Loucy (cell line): ENCODE data around the gene TXNDC5.

Experiments
- H2AFZ ChIP-seq: fragments of 200-600 bp; sonication (generic); 2 replicates; pipeline ENCODE4 v1.6.0; 2016; ENCODE audit warnings: antibody characterized with exemption, mild to moderate bottlenecking, low read length, moderate library complexity
- H3F3A ChIP-seq: fragments of 200-600 bp; 2 replicates; pipeline ENCODE4 v1.6.0; 2016; ENCODE audit warnings: antibody characterized with exemption, low read depth, mild to moderate bottlenecking
- H3K27me3 ChIP-seq: fragments of 200-600 bp; sonication (generic); 2 replicates; pipeline ENCODE4 v1.6.1; 2014; ENCODE audit warnings: low read length, mild to moderate bottlenecking; ENCODE audit not compliant: insufficient read depth, poor library complexity, severe bottlenecking
- H3K36me3 ChIP-seq: fragments of 200-600 bp; sonication (generic); 2 replicates; pipeline ENCODE4 v1.6.1; 2016; ENCODE audit warnings: low read length; ENCODE audit not compliant: insufficient read depth
- H3K4me1 ChIP-seq: fragments of 200-600 bp; sonication (generic); 2 replicates; pipeline ENCODE4 v1.5.1; 2014; ENCODE audit warnings: low read length, mild to moderate bottlenecking; ENCODE audit not compliant: insufficient read depth, poor library complexity, severe bottlenecking
- H3K4me2 ChIP-seq: fragments of 200-600 bp; sonication (generic); 2 replicates; pipeline ENCODE4 v1.6.0; 2014; ENCODE audit warnings: antibody characterized with exemption, low read length, low read depth, mild to moderate bottlenecking; ENCODE audit not compliant: poor library complexity, severe bottlenecking
- H3K4me3 ChIP-seq: fragments of 200-600 bp; sonication (generic); 2 replicates; pipeline ENCODE4 v1.5.1; 2014; ENCODE audit warnings: low read length, mild to moderate bottlenecking, mixed read lengths; ENCODE audit not compliant: poor library complexity, severe bottlenecking
- H3K79me2 ChIP-seq: fragments of 200-600 bp; sonication (generic); 2 replicates; pipeline ENCODE4 v1.6.1; 2014; ENCODE audit warnings: low read length; ENCODE audit not compliant: insufficient read depth
- H3K9ac ChIP-seq: fragments of 200-600 bp; sonication (generic); 2 replicates; pipeline ENCODE4 v1.6.0; 2014; ENCODE audit warnings: mild to moderate bottlenecking, low read depth, low read length, moderate library complexity; ENCODE audit not compliant: poor library complexity, severe bottlenecking
- H3K9me2 ChIP-seq: fragments of 200-600 bp; sonication (generic); replicated peaks from 2 replicates; pipeline ENCODE4 v1.6.1; 2016; ENCODE audit warnings: low read depth, low read length, mixed read lengths
- H3K9me3 ChIP-seq: fragments of 200-600 bp; sonication (generic); 2 replicates; pipeline ENCODE4 v1.6.1; 2014; ENCODE audit warnings: mild to moderate bottlenecking, antibody characterized with exemption, low read length, low read depth; ENCODE audit not compliant: insufficient read depth
- H4K20me1 ChIP-seq: fragments of 200-600 bp; sonication (generic); 2 replicates; pipeline ENCODE4 v1.6.0; 2014; ENCODE audit warnings: antibody characterized with exemption, low read length, mild to moderate bottlenecking; ENCODE audit not compliant: insufficient read depth, poor library complexity, severe bottlenecking
- EZH2phosphoT487 ChIP-seq: fragments of 200-600 bp; IDR thresholded peaks from 2 replicates; pipeline ENCODE4 v1.6.1; 2018; ENCODE audit warnings: antibody characterized with exemption, mild to moderate bottlenecking, moderate library complexity, borderline replicate concordance
- TF ChIP-seq, protein P1 (sequence below): fragments of 200-600 bp; sonication (generic); conservative IDR thresholded peaks from 2 replicates; pipeline ENCODE4 v1.5.1; 2014; ENCODE audit warnings: mild to moderate bottlenecking, antibody characterized with exemption, low read length

The TXNDC5 gene

DNA sequence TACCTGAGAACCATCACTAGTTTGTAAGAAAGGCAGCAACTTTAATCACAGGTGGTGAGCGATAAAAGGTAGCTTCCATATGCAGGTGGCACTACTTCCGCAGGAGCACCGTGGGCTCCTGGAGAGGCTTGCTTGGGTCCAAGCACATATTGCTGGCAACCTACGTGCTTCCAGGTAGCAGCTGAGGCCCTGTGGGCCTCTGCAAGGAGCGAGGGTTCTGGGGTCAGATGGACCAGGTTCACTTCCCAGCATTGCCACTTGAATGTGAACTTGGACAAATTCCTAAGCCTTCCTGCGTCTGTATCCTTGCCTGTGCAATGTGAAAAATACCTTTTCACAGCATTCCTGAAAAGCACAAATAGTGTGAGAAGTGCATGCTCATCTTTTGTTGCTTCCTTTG is 31.0 kb downstream of the TXNDC5 start:
- Histone ChIP-seq H2AFZ (no peak overlapping the region), H3K27me3 (no peaks in the 10 kb centered on the region), H3K4me2 (no peak overlapping the region), H3K4me1 (no peaks in the 10 kb centered on the region), H3K79me2 (no peaks in the 10 kb centered on the region), H4K20me1 (no peaks in the 10 kb centered on the region), H3K9ac (no peak overlapping the region), H3K9me3 (no peaks in the 10 kb centered on the region), H3K4me3 (no peak overlapping the region), H3K36me3 (peaks cover 49% of the 10 kb centered on the region), H3K9me2 (no peaks in the 10 kb centered on the region), H3F3A (no peaks in the 10 kb centered on the region)
- TF ChIP-seq, protein P1, sequence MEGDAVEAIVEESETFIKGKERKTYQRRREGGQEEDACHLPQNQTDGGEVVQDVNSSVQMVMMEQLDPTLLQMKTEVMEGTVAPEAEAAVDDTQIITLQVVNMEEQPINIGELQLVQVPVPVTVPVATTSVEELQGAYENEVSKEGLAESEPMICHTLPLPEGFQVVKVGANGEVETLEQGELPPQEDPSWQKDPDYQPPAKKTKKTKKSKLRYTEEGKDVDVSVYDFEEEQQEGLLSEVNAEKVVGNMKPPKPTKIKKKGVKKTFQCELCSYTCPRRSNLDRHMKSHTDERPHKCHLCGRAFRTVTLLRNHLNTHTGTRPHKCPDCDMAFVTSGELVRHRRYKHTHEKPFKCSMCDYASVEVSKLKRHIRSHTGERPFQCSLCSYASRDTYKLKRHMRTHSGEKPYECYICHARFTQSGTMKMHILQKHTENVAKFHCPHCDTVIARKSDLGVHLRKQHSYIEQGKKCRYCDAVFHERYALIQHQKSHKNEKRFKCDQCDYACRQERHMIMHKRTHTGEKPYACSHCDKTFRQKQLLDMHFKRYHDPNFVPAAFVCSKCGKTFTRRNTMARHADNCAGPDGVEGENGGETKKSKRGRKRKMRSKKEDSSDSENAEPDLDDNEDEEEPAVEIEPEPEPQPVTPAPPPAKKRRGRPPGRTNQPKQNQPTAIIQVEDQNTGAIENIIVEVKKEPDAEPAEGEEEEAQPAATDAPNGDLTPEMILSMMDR: no peak
- no peak for TF ChIP-seq EZH2phosphoT487

DNA sequence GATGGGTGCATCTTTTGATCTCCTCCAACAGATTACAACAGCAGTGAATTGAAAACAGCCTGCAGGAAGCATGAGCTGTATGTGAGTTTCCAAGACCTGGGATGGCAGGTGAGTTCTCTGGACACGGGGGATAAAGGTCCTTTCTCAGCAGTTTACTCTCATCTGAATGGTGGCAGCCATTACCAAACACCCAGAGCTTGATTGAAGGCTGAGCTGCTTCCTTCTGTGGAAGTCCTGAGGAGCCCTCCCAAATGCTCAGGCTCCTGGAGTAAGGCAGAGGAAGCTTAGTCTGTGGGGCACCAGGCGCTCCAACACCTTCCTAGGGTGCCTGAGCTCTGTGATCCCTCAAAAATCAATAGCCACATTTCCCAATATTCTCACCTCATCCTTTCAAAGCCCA is 31.5 kb downstream of the TXNDC5 start:
- TF ChIP-seq, protein P1: no peak
- no peak for TF ChIP-seq EZH2phosphoT487
- H3K4me1 ChIP-seq: no peaks in the 10 kb centered on the region
- no peak overlapping the region for H3K9ac ChIP-seq
- no peaks in the 10 kb centered on the region for H3K27me3 ChIP-seq
- H3K4me2 ChIP-seq: no peak overlapping the region
- no peaks in the 10 kb centered on the region for H3K79me2 ChIP-seq
- no peaks in the 10 kb centered on the region for H3K9me3 ChIP-seq
- H3K36me3 ChIP-seq: peaks cover 44% of the 10 kb centered on the region
- H2AFZ ChIP-seq: no peak overlapping the region
- no peaks in the 10 kb centered on the region for H3K9me2 ChIP-seq
- no peaks in the 10 kb centered on the region for H3F3A ChIP-seq
- no peak overlapping the region for H3K4me3 ChIP-seq
- H4K20me1 ChIP-seq: no peaks in the 10 kb centered on the region

DNA sequence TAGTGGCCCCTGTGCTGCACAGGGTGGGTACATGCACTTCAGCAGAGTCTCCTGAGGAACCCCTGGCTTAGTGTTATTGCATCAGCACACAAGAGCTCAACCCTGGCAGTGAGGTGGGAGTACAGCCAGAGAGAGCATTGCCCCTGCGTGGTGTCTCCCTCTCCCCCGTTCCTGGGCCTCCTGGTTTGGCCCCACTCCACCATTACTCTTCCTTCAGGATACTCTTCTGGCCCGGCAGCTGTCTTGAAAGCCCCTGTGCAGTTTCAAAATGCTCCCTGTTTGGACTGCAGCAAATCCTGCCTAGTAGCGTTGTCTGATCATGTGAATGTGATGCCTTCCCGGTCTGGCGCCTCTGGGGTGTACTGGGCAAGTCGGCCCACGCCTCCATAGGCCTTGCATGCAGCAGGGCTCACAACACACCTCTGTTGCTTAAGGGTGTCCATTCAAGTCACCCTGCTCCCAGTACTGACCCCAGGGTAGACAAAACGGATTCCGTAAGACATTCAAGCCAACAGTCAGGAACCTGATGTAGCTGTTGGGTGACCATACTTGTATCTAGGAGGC is 32.1 kb downstream of the TXNDC5 start:
- no peak overlapping the region for H2AFZ ChIP-seq
- H3K9ac ChIP-seq: no peak overlapping the region
- no peaks in the 10 kb centered on the region for H3K4me1 ChIP-seq
- no peaks in the 10 kb centered on the region for H4K20me1 ChIP-seq
- no peak overlapping the region for H3K4me2 ChIP-seq
- no peaks in the 10 kb centered on the region for H3K9me2 ChIP-seq
- no peak overlapping the region for H3K4me3 ChIP-seq
- TF ChIP-seq EZH2phosphoT487: no peak
- TF ChIP-seq, protein P1: no peak
- H3K79me2 ChIP-seq: no peaks in the 10 kb centered on the region
- no peaks in the 10 kb centered on the region for H3F3A ChIP-seq
- H3K27me3 ChIP-seq: no peaks in the 10 kb centered on the region
- peaks cover under 1% of the 10 kb centered on the region; the same call in 1 of the 2 replicates for H3K9me3 ChIP-seq
- peaks cover 38% of the 10 kb centered on the region for H3K36me3 ChIP-seq
